HG02623 (cell line): ENCODE data around the gene SH3RF3.
A peak's percentile ranks its signal among the peaks of the same experiment; 100 is the strongest.

Source experiments
- ATAC-seq: cut with Tn5 transposase; IDR thresholded peaks from one replicate; pipeline ENCODE4 v1.9.1; 2021; ENCODE audit warnings: moderate library complexity; ENCODE audit not compliant: unreplicated experiment

SH3RF3 gene

GRCh38 chr2:109482361-109482861 lies 353.4 kb downstream of the SH3RF3 start:
- ATAC-seq, result no peak

- ATAC-seq, result no peak
Observed at GRCh38 chr2:109486711-109487535, 357.9 kb downstream of the SH3RF3 start.

- no peak for ATAC-seq
Observed at GRCh38 chr2:109487536-109487869, 358.5 kb downstream of the SH3RF3 start.

- no peak for ATAC-seq
Observed at GRCh38 chr2:109487871-109488655, 359.1 kb downstream of the SH3RF3 start.

- ATAC-seq, result no peak
Observed at GRCh38 chr2:109489296-109489695, 360.3 kb downstream of the SH3RF3 start.

GRCh38 chr2:109493176-109493935 lies 364.4 kb downstream of the SH3RF3 start:
- no peak for ATAC-seq

- ATAC-seq, result no peak
Observed at GRCh38 chr2:109494351-109494750, 365.3 kb downstream of the SH3RF3 start.

- ATAC-seq, result no peak
Observed at GRCh38 chr2:109497463-109497862, 368.5 kb downstream of the SH3RF3 start.

- no peak for ATAC-seq
Observed at GRCh38 chr2:109497911-109498870, 369.2 kb downstream of the SH3RF3 start.

- no peak for ATAC-seq
Observed at GRCh38 chr2:109498906-109499305, 369.9 kb downstream of the SH3RF3 start.

GRCh38 chr2:109499566-109499965 lies 370.6 kb downstream of the SH3RF3 start:
- no peak for ATAC-seq

- no peak for ATAC-seq
Observed at GRCh38 chr2:109500910-109501309, 371.9 kb downstream of the SH3RF3 start.

GRCh38 chr2:109501461-109501860 lies 372.5 kb downstream of the SH3RF3 start:
- no peak for ATAC-seq

GRCh38 chr2:109503191-109503590 lies 374.2 kb downstream of the SH3RF3 start:
- no peak for ATAC-seq

- no peak for ATAC-seq
Observed at GRCh38 chr2:109507217-109507616, 378.2 kb downstream of the SH3RF3 start.

GRCh38 chr2:109507828-109508227 lies 378.8 kb downstream of the SH3RF3 start:
- no peak for ATAC-seq

GRCh38 chr2:109508556-109508955 lies 379.6 kb downstream of the SH3RF3 start:
- ATAC-seq, result no peak

GRCh38 chr2:109510136-109511028 lies 381.4 kb downstream of the SH3RF3 start:
- peak; percentile 28 for ATAC-seq

- no peak for ATAC-seq
Observed at GRCh38 chr2:109511168-109511567, 382.2 kb downstream of the SH3RF3 start.
